IPS-15b (cell line): ENCODE data around the gene PAQR4.

Experiments
- H3K27me3 ChIP-seq: one replicate; pipeline ENCODE4 v1.6.1; 2013; ENCODE audit warnings: low read length; ENCODE audit not compliant: control insufficient read depth, insufficient read depth
- H3K36me3 ChIP-seq: one replicate; pipeline ENCODE4 v1.6.1; 2013; ENCODE audit warnings: low read length; ENCODE audit not compliant: control insufficient read depth, insufficient read depth
- H3K4me1 ChIP-seq: one replicate; pipeline ENCODE4 v1.6.1; 2013; ENCODE audit warnings: mild to moderate bottlenecking, low read length; ENCODE audit not compliant: control insufficient read depth, insufficient read depth
- H3K4me3 ChIP-seq: one replicate; pipeline ENCODE4 v1.5.1; 2013; ENCODE audit warnings: low read depth, low read length
- H3K9ac ChIP-seq: one replicate; pipeline ENCODE4 v1.6.1; 2013; ENCODE audit warnings: low read depth, mild to moderate bottlenecking, low read length
- H3K9me3 ChIP-seq: one replicate; pipeline ENCODE4 v1.6.1; 2013; ENCODE audit warnings: mild to moderate bottlenecking, low read length; ENCODE audit not compliant: control insufficient read depth, insufficient read depth

Gene PAQR4

DNA sequence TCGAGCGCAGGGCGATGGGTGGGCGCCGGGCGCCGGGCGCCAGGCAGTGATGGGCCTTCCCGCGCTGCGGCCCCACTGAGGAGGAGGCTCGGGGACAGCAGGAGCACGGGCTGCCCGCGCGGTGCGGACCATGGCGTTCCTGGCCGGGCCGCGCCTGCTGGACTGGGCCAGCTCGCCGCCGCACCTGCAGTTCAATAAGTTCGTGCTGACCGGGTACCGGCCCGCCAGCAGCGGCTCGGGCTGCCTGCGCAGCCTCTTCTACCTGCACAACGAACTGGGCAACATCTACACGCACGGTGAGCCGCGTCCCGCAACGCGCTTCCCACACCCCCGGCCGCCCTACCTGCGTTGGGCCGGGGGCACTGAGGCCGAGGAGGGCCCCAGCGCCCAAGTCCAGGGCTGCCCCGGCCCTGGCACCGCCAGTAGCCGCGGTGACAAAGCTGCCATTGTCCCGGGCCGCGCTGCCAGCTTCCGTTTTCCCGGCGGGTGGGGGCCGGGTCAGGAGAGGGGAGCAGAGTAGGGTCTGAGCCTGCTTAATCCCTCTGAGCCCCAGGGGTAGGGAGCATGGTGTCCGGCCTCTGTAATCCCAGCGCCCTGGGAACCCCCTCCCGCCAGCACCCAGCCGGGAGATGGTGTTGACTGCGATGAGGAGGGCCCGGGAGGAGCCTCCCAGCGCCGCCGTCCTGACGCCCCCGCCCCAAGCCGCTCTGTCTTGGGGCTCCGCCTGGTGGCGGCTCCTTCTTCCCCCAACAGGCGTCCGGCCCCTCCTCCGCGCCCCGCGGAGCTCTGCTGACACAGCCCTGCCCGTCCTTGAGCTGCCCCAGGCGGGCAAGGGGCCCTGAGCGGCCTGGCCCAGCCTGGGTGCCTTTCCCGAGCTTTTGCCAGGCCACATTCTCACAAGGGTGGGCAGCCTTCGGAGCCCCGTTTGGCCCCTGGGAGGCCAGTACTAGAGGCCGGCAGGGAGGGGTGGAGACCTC, 685 bp downstream of the PAQR4 start:
- peaks cover 5% of the 10 kb centered on the region for H3K4me1 ChIP-seq
- H3K27me3 ChIP-seq: peaks cover 4% of the 10 kb centered on the region
- H3K9me3 ChIP-seq: no peaks in the 10 kb centered on the region
- peak overlapping the region; percentile 72 for H3K4me3 ChIP-seq
- peaks cover 33% of the 10 kb centered on the region for H3K36me3 ChIP-seq
- H3K9ac ChIP-seq: peak overlapping the region; percentile 60

DNA sequence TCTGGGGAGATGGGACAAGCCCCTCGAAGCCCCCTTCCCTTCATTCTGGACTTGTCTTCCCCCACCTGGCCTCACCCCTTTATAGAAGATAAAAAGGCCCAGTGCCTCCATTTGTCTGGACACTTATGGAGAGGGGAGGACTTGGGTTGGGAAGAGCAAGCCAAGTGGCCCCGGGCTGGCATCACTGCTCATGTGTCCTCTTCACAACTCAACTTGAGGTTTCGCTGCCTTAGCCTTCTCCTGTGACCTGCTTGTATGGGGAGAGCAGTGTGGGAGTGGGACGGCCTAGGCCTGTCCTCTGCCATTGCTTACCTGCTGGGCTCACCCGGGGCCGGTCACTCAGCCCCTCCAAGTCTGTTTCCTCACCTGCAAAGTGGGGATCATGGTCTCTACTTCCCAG, 1.4 kb downstream of the PAQR4 start:
- H3K36me3 ChIP-seq: peaks cover 40% of the 10 kb centered on the region
- peaks cover 4% of the 10 kb centered on the region for H3K27me3 ChIP-seq
- peak overlapping the region; percentile 37 for H3K9ac ChIP-seq
- H3K4me1 ChIP-seq: peaks cover 5% of the 10 kb centered on the region
- H3K9me3 ChIP-seq: no peaks in the 10 kb centered on the region
- peak overlapping the region; percentile 72 for H3K4me3 ChIP-seq

DNA sequence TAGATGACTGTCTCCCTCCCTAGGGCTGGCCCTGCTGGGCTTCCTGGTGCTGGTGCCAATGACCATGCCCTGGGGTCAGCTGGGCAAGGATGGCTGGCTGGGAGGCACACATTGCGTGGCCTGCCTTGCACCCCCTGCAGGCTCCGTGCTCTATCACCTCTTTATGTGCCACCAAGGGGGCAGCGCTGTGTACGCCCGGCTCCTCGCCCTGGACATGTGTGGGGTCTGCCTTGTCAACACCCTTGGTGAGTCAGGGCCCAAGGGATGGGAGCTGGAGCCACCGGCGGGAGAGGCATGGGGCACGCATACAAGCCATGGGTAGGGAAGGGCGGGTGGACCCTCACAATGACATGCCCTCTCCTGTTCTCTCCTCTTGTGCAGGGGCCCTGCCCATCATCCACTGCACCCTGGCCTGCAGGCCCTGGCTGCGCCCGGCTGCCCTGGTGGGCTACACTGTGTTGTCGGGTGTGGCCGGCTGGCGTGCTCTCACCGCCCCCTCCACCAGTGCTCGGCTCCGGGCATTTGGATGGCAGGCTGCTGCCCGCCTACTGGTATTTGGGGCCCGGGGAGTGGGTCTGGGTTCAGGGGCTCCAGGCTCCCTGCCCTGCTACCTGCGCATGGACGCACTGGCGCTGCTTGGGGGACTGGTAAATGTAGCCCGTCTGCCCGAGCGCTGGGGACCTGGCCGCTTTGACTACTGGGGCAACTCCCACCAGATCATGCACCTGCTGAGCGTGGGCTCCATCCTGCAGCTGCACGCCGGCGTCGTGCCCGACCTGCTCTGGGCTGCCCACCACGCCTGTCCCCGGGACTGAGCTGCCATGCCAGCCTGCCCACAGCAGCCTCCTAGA, 2.2 kb downstream of the PAQR4 start:
- no peaks in the 10 kb centered on the region for H3K9me3 ChIP-seq
- peaks cover 46% of the 10 kb centered on the region for H3K36me3 ChIP-seq
- H3K9ac ChIP-seq: no peak overlapping the region
- peak overlapping the region; percentile 72 for H3K4me3 ChIP-seq
- H3K27me3 ChIP-seq: peaks cover 4% of the 10 kb centered on the region
- peaks cover 5% of the 10 kb centered on the region for H3K4me1 ChIP-seq

DNA sequence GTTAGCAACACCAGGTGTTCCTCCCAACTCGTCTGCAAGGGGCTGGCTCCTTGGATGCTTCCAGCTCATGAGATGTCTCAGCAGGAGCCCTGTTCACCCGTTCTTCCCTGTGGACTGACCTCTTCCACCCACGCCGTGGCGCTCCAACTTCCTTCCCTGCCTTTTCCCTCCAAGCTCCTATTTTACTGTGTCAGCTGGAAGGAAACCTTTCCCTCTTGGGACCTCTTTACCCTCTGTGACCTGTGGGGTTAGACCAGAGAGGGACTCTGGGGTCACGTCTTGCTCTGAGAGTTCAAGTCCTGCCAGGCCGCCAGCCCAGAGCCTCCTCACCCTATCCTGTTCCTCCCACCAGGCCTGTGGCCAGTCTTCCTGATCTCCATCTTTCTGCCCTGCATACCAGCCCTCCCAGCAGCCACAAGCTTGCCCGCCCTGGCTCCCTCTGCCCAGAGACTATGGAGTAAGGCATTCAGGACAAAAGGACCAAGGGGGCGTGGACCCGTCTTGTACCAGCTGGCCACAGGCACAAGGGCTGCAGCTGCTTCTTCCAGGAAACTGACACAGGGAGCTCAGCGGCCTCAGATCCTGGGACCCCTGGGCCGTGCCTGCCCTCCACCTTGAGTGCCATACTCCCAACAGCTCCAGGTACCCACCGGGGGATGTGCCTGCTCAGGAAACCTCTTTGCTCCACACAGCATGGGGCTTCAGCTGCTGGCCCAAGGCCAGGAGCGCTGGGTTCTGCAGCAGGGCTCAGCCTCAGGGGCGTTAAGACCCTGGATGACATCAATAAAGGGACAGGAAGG, 3.0 kb downstream of the PAQR4 start:
- Histone ChIP-seq H3K27me3 (peaks cover 4% of the 10 kb centered on the region), H3K36me3 (peaks cover 54% of the 10 kb centered on the region), H3K4me3 (no peak overlapping the region), H3K9ac (no peak overlapping the region), H3K9me3 (no peaks in the 10 kb centered on the region), H3K4me1 (peaks cover 5% of the 10 kb centered on the region)

DNA sequence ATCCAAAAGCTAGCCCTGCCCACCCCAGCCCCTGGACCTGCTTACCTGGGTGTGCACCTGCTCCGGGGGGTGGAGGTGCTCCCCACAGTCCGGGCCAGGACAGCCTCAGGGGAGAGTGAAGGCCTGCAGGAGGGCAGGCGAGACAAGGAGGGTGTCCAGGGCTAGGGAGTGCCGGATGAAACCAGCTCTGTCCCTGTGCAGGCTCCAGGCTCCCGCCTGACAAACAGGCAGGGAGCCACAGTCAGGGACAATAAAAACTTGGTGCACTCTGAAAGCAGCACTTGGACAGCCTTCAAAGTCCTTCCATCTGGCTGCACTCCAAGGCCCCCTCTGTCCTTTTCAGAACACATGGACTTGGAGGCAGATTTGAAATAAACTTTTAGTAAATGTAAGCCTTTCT, 3.9 kb downstream of the PAQR4 start:
- H3K27me3 ChIP-seq: no peaks in the 10 kb centered on the region
- H3K9me3 ChIP-seq: no peaks in the 10 kb centered on the region
- no peak overlapping the region for H3K9ac ChIP-seq
- no peak overlapping the region for H3K4me3 ChIP-seq
- H3K4me1 ChIP-seq: peaks cover 4% of the 10 kb centered on the region
- peaks cover 60% of the 10 kb centered on the region for H3K36me3 ChIP-seq

DNA sequence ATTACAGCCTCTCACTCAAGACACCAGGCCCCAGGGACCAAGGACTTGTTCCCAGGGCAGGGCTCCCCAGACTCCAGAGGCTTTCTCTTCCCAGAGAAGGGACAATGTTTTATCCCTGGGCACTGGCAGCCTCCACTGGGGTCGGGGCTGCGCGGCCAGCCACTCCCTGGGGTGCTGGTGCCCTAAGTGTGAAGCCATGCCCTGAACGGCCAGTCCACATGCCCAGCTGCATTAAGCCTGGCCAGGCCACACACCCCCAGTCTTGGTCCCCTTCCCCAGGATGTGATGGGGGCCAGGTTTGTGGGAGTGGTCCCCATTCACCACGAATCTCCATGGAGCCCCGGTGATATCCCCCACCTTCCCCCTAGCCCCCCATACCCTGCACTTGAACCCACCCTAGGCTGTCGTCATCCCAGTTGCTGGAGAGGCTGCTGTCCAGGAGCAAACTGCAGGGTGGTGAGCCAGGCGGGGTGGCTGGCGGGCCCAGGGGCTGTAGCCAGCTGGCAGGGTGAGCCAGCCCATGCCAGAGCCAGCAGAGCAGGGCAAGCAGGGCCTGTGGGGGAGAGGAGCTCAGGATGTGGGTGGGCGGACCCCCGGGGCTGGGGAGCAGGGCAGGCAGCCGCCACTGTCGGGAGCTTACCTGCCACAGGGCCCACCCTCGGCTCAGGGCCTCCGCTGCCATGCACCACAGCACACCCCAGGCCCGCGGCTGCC, 4.6 kb downstream of the PAQR4 start:
- H3K9ac ChIP-seq: no peak overlapping the region
- peaks cover 3% of the 10 kb centered on the region for H3K4me1 ChIP-seq
- no peaks in the 10 kb centered on the region for H3K27me3 ChIP-seq
- H3K4me3 ChIP-seq: no peak overlapping the region
- peaks cover 63% of the 10 kb centered on the region for H3K36me3 ChIP-seq
- H3K9me3 ChIP-seq: no peaks in the 10 kb centered on the region

DNA sequence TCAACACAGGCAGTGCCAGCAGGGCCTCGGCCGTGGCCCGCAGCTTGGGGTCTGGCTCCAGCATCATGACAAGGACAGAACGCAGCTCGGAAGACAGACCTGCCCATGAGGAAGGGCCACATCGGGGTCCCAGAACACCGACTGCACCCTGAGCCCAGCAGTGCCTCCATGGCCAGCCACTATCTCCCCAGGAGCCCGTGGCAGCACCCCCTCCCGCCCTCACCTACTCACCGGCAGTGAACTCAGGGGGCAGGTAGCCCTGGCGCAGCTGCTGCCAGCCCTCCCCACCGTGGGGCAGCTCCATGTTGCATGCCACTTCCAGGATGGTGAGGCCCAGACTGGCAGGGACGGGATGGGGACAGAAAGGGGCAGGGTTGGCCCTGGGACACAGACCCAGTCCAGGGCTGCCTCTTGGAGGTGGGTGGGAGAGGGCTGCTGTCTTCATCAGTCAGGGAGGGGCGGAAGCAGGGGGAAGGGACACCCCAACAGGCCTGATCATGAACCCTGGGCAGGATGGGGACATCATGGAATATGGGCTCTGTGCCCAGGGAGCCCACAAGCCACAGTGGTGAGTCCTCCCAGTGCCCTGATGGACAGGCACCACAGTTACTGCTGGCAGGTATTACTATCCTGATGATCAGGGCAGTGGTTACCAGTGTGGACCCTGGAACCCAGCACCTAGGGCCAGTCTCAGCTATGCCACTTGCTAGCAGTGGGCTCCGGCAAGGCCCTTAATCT, 5.3 kb downstream of the PAQR4 start:
- H3K36me3 ChIP-seq: peaks cover 65% of the 10 kb centered on the region
- H3K4me3 ChIP-seq: no peak overlapping the region
- H3K4me1 ChIP-seq: peaks cover 3% of the 10 kb centered on the region
- no peaks in the 10 kb centered on the region for H3K9me3 ChIP-seq
- no peak overlapping the region for H3K9ac ChIP-seq
- no peaks in the 10 kb centered on the region for H3K27me3 ChIP-seq

DNA sequence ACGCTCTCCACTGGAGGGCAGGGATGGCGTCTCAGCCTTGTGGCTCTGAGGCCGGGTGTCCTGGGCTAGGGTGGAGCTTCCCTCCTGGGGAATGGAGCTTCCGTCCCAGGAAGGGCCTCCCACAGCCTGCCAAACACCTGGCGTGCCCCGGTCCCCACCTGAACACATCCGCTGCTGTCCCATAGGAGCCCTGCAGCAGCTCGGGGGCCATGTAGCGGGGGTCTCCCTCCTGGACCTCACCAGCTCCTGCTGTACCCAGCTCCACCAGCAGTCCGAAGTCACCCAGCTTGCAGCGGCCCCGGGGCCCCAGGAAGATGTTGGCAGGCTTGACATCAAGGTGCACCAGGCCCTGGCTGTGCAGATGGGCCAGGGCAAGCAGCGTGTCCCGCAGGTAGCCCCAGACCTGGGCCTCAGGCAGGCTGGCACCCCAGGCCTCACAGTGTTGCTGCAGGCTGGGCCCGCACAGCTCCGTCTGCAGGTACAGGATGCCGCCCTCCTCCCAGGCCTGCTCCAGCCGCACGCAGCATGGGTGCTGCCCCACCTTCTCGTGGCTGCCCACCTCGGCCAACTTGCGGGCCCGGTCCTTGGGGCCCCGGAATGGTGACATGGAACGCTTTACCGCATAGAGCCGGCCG, 6.1 kb downstream of the PAQR4 start:
- H3K27me3 ChIP-seq: no peaks in the 10 kb centered on the region
- H3K36me3 ChIP-seq: peaks cover 66% of the 10 kb centered on the region
- H3K4me3 ChIP-seq: no peak overlapping the region
- H3K9ac ChIP-seq: no peak overlapping the region
- H3K9me3 ChIP-seq: no peaks in the 10 kb centered on the region
- H3K4me1 ChIP-seq: peaks cover 3% of the 10 kb centered on the region

DNA sequence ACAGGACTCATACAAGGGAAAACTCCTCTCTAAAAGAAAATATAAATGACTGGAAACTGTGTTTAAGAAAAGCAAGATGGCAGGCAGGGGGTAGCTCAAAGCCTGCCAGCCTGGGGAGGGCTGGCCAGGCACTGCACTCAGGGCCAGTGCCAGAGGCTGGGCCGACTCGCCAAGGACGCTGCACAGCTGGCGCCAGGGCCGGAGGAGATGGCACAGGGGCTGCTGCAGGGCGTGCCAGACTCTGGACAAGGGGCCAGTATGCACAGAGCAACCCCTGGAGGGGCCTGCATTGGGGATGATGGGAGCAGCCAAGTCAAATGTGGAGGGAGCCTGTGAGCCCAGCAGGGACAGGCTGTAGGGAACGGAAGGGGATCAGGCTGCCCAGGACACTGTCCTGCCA, 7.1 kb downstream of the PAQR4 start:
- Histone ChIP-seq H3K9me3 (no peaks in the 10 kb centered on the region), H3K27me3 (no peaks in the 10 kb centered on the region), H3K4me1 (no peaks in the 10 kb centered on the region), H3K9ac (no peak overlapping the region), H3K4me3 (no peak overlapping the region), H3K36me3 (peaks cover 65% of the 10 kb centered on the region)

DNA sequence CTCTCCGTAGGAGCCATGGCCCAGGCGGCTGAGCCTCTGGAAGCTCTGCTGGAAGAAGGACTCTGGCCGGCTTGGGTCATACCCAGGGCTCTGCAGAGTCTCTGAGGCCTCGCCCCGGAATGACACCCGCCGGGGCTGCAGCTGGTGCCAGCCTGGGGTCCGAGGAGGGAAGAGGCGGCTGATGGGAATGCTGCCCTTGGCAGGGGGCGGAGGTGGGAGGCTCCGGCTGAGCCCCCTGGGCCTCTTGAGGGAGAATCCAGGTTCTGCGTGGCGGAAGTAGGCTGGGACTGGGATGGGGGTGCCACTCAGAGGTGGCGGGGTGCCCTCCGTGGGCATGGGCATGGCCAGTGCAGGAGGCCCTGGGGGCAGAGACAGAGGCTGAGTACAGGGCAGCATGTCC, 7.5 kb downstream of the PAQR4 start:
- no peaks in the 10 kb centered on the region for H3K9me3 ChIP-seq
- H3K36me3 ChIP-seq: peaks cover 62% of the 10 kb centered on the region
- H3K9ac ChIP-seq: no peak overlapping the region
- H3K4me1 ChIP-seq: peaks cover 2% of the 10 kb centered on the region
- no peaks in the 10 kb centered on the region for H3K27me3 ChIP-seq
- no peak overlapping the region for H3K4me3 ChIP-seq
